NCI-H187 (cell line): ENCODE data around the gene CD79B.
"Not testable (repeated sequence)": the region's sequence is repeated elsewhere in the genome, so short reads cannot be mapped to it uniquely, and the experiment has no call there.

Experiments used
- DNase-seq, 2 experiments: peaks; one replicate each; lab custom pipeline; 2025; lab: John Stamatoyannopoulos, UW

The CD79B gene

GRCh38 chr17:63910096-63910495 is 22.0 kb downstream of the CD79B start:
- DNase-seq: no peak

DNA sequence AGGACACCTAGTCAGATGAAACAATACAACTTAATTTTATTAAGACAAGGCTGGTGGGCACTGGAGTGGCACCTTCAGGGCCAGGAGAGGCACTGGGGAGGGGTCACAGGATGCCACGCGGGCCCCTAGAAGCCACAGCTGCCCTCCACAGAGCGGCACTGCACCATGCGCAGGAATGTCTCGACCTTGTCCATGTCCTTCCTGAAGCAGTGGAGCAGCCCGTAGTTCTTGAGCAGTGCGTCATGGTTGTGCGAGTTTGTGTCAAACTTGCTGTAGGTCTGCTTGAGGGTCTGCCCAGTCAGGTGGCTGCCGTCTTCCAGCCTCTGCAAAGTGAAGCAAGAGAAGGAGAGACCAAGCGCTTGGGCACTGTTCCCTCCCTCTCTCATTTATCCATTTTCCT is 22.5 kb downstream of the CD79B start:
- not testable (repeated sequence) for DNase-seq

DNA sequence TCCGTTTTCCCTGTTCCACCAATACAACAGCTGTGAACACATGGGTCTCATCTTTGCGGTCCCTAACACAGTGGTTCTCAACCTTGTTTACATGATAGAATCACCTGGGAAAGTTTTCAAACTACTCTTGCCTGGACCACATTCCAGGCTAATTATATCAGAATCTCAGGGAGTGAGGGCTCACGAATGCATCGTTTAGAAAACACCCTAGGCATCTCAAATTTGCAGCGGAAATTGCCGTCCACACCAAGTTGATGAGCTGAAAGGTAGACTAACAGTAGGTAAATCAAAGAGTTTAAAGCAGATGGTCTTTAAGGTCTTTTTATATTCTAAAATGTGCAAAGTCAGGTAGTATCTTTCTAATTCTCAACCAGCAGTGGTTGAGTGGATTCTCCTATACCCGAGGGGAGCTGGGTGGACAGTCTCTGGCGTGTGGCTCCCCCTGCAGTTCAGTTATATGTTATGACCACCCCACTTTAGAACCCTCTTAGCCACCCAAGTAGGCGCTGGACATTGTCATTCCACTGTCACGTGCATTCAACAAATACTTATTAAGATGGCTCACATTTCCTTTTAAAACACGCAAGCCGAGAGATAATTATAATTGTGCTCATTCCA is 24.9 kb downstream of the CD79B start:
- not testable (repeated sequence) for DNase-seq

- DNase-seq: not testable (repeated sequence)
Observed at GRCh38 chr17:63904796-63905195, 27.3 kb downstream of the CD79B start.

DNA sequence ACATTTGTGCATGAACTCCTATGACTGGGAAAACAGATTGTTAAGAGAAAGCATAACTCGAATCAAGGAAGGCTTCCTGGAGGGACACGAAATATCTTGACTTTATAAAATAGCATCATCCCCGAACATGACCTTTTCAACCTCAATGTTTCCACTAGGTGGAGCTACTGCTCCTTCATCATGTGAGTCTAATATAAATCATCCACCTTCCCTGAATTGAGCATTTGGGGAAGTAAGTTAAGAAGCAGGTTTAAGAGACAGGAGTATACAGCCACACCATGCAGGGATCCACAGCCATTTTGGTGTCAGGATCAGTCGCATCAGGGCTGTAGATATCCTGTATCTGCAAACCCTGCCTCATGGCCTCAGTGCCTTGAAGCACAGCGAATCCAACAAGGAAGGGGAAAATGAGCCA is 28.3 kb downstream of the CD79B start:
- not testable (repeated sequence) for DNase-seq

- not testable (repeated sequence) for DNase-seq
Observed at GRCh38 chr17:63901971-63902370, 30.2 kb downstream of the CD79B start.

DNA sequence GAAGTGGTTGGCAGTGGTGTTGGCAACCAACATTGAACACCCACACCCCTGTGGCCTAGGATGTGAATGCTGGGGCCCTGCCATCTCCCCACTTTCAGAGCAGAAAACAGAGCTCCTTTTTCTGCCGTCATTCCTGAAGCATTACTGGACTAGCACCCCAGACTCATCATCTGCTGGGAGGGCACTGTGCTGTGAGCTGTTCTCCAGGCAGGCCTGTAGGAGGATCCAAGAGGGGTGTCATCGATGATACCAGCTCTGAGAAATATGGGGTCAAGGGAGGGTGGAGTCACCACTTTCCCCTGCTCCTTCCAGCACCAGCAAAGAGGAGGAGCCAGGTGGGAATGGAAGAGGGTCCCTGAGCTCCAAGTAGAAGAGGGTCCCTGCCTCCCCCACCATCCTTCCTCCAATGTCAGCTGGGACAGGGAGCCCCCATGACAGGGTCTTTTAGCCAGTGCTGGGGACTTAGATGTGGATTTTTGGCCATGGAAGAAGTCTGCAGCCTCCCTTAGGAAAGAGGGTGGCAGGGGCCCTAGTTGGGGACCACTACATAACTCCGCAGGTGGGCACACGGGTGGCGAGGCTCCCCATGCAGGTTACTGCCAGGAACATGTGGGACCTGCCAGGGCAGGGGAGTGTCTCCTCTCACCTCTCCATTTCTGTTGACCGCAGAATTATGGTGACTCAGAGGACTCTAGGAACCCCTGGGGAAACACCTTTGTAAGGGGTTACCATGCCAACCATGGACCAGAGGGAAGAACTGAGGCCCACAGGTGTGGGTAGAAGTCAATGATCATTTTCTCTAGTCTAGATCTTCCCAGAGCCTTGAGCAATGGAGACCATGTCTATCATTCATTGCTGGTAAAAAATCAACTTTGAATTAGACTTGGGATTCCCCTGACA is 33.0 kb downstream of the CD79B start:
- DNase-seq: not testable (repeated sequence)

DNA sequence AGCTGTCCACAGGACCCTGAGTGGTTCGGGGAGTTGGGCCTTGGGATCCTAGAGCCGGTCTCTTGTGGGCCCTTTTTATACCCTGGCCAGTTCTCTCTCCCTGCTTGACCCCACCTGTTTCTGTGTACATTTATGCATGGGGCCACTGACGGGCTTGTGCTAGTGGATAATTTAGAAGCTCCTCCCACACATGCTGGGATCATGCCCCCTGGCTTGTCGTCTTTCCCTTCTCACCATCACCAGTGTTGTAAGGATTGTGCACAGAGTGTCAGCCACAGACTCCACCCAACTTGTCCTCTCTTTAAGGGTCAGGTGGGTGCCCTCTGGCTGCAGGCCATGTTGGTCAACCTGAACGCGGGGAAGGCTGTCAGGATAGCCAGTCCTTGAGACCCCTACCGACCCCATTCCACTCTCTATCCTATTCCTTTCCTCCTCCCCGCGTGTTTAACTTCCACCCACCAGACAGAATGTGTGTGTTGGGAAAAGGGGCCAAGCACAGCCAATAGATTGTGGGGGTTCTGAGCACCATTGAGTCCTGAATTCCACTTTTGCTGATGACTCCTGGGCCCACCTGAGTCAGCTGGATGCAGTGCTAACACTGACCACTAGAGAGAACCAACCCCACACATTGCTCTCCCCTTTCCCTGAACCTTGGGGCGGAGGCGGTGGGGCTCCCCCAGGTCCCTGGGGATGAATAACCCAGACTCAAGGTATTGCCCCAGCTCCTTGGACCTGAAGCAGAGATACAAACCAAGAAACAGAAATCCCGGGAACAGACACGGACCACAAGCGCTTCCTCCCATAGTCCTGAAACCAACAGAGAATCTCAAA is 35.4 kb downstream of the CD79B start, which contains the start of gene CSH1:
Gene CSH1 (minus strand): TSS at position 51 of the 831 bp plus-strand sequence. CDS start 63 bp downstream, outside the sequence.
- not testable (repeated sequence) for DNase-seq

DNA sequence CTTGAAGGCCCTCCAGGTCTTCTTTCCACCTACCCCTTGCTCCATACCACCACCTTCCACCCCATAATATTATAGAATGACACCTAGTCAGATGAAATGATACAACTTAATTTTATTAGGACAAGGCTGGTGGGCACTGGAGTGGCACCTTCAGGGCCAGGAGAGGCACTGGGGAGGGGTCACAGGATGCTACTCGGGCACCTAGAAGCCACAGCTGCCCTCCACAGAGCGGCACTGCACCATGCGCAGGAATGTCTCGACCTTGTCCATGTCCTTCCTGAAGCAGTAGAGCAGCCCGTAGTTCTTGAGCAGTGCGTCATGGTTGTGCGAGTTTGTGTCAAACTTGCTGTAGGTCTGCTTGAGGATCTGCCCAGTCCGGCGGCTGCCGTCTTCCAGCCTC is 37.3 kb downstream of the CD79B start:
- not testable (repeated sequence) for DNase-seq

DNA sequence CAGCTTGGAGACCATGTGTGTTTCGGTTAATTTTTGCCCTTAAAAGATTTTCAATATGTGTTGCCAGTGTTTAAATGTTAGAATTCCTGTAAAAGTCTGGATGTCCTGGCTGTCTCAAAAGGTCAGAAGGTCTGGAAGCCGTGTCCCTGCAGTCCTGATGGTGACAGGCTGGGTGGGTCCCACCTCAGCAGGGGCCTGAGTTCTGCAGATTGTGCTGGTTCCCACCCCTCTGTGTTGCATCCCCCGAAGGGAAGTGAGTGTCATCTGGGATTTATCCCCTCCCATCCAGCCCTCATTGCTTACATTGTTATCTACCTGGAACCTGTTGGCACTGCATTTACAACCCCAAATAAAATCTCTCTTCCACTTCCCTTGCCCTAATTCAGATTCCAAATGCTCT is 38.1 kb downstream of the CD79B start:
- not testable (repeated sequence) for DNase-seq

- not testable (repeated sequence) for DNase-seq
Observed at GRCh38 chr17:63892316-63893037, 39.7 kb downstream of the CD79B start.

DNA sequence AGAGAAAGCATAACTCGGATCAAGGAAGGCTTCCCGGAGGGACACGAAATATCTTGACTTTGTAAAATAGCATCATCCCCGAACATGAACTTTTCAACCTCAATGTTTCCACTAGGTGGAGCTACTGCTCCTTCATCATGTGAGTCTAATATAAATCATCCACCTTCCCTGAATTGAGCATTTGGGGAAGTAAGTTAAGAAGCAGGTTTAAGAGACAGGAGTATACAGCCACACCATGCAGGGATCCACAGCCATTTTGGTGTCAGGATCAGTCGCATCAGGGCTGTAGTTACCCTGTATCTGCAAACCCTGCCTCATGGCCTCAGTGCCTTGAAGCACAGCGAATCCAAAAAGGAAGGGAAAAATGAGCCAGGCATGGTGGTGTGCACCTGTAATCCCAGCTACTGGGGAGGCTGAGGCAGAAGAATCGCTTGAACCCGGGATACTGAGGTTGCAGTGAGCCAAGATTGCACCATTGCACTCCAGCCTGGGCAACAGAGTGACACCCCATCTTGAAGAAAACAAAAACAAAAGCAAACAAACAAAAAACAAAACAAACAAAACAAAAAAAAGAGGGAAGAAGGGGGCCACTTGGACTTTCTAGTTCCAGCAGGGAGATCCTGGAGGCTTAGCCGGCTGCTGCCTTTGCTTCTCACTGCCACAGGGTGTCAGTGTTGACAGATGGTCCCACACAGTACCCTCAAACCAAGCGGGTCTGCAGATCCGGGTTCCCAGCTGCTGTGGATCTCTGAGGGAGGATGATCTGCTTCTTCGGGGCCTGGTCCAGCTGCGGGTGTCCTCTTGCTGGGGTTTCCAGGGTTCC is 42.9 kb downstream of the CD79B start:
- DNase-seq: not testable (repeated sequence)

DNA sequence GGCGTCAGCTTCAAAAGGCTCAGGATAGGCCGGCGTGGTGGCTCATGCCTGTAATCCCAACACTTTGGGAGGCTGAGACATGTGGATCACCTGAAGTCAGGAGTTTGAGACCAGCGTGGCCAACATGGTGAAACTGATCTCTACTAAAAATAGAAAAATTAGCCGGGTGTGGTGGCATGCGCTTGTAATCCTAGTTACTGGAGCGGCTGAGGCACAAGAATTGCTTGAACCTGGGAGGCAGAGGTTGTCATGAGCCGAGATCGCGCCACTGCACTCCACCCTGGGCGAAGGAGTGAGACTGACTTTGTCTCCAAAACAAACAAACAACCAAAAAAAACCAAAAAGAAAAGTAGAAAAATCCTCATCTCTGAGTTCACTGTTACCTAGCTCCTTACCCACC is 47.0 kb downstream of the CD79B start:
- not testable (repeated sequence) for DNase-seq

- DNase-seq: not testable (repeated sequence)
Observed at GRCh38 chr17:63882626-63883126, 49.5 kb downstream of the CD79B start.

DNA sequence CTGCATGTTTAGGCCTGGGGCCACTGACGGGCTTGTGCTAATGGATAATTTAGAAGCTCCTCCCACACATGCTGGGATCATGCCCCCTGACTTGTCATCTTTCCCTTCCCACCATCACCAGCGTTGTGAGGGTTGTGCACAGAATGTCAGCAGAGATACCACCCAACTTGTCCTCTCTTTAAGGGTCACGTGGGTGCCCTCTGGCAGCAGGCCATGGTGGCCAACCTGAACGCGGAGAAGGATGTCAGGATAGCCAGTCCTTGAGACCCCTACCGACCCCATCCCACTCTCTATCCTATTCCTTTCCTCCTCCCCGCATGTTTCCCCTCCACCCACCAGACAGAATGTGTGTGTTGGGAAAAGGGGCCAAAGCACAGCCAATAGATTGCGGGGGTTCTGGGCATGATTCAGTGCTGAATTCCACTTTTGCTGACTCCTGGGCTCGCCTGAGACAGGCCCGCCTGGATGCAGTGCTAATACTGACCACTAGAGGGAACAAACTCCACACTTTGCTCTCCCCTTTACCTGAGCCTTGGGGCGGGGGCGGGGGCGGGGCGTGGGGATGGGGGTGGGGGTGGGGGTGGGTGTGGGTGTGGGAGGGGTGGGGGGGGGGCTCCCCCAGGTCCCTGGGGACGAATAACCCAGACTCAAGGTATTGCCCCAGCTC is 50.1 kb downstream of the CD79B start, which contains the start of gene GH2:
Gene GH2 (minus strand): TSS at position 10 of the 667 bp plus-strand sequence. CDS start 143 bp downstream, outside the sequence.
- DNase-seq: no peak

DNA sequence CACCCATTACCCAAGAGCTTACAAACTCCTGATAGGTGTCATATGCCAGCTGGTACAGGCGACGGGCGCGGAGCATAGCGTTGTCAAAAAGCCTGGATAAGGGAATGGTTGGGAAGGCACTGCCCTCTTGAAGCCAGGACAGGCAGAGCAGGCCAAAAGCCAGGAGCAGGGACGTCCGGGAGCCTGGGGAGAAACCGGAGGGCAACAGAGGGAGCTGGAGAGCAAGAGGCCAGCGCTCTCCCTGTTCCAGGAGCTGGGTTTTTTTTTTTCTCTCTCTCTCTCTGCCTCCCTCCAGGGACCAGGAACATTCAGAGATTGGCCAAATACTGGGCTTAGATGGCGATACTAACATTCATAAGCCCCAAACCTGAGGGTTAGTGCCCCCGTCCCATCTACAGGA is 50.8 kb downstream of the CD79B start:
- DNase-seq: not testable (repeated sequence)

DNA sequence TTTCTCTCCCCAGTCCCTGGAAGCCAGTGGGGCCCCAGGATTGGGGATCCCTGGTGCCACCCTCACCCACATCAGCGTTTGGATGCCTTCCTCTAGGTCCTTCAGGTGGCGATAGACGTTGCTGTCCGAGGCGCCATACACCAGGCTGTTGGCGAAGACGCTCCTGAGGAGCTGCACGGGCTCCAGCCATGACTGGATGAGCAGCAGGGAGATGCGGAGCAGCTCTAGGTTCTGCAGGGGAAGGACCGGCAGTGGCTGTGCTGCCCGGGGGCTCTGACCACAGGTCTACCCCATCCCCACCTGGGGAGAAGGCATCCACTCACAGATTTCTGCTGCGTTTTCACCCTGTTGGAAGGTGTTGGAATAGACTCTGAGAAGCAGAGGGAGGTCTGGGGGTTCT is 51.4 kb downstream of the CD79B start:
- no peak for DNase-seq
